Neuron (in vitro differentiated cells): ENCODE measurements around the gene AMER2.

ENCODE experiments used
- H2AFZ ChIP-seq: one replicate; pipeline ENCODE4 v1.6.1; 2013; ENCODE audit warnings: low read depth, mild to moderate bottlenecking, inconsistent platforms, low read length, moderate library complexity
- H3K27me3 ChIP-seq: one replicate; pipeline ENCODE4 v1.6.1; 2013; ENCODE audit warnings: low read length; ENCODE audit not compliant: insufficient read depth
- H3K36me3 ChIP-seq: one replicate; pipeline ENCODE4 v1.6.1; 2013; ENCODE audit warnings: low read length; ENCODE audit not compliant: insufficient read depth
- H3K4me1 ChIP-seq: one replicate; pipeline ENCODE4 v1.6.1; 2013; ENCODE audit warnings: low read length; ENCODE audit not compliant: insufficient read depth
- H3K4me3 ChIP-seq: 2 replicates; pipeline ENCODE4 v1.5.1; 2013; ENCODE audit warnings: mild to moderate bottlenecking, low read length, moderate library complexity
- H3K9me3 ChIP-seq: one replicate; pipeline ENCODE4 v1.6.1; 2013; ENCODE audit warnings: low read length

AMER2 gene

GRCh38 chr13:25178070-25178469, 6.0 kb upstream of the AMER2 start:
- no peak overlapping the region for H3K4me3 ChIP-seq
- no peak overlapping the region for H2AFZ ChIP-seq
- H3K4me1 ChIP-seq: peaks cover 24% of the 10 kb centered on the region
- no peaks in the 10 kb centered on the region for H3K9me3 ChIP-seq
- H3K36me3 ChIP-seq: no peaks in the 10 kb centered on the region
- no peaks in the 10 kb centered on the region for H3K27me3 ChIP-seq

GRCh38 chr13:25177636-25178035, 5.5 kb upstream of the AMER2 start:
- H3K36me3 ChIP-seq: no peaks in the 10 kb centered on the region
- H3K9me3 ChIP-seq: no peaks in the 10 kb centered on the region
- peaks cover 24% of the 10 kb centered on the region for H3K4me1 ChIP-seq
- no peak overlapping the region for H2AFZ ChIP-seq
- H3K27me3 ChIP-seq: no peaks in the 10 kb centered on the region
- no peak overlapping the region for H3K4me3 ChIP-seq

- Histone ChIP-seq H3K27me3 (peaks cover 4% of the 10 kb centered on the region), H3K4me3 (no peak overlapping the region), H3K9me3 (no peaks in the 10 kb centered on the region), H2AFZ (no peak overlapping the region), H3K36me3 (no peaks in the 10 kb centered on the region), H3K4me1 (peaks cover 29% of the 10 kb centered on the region)
Measured at GRCh38 chr13:25177012-25177411, 4.9 kb upstream of the AMER2 start.

GRCh38 chr13:25175431-25175830, 3.3 kb upstream of the AMER2 start:
- Histone ChIP-seq H3K9me3 (peaks cover under 1% of the 10 kb centered on the region), H2AFZ (no peak overlapping the region), H3K27me3 (peaks cover 9% of the 10 kb centered on the region), H3K4me3 (no peak overlapping the region), H3K4me1 (peaks cover 20% of the 10 kb centered on the region), H3K36me3 (no peaks in the 10 kb centered on the region)

- no peak overlapping the region for H2AFZ ChIP-seq
- no peak overlapping the region for H3K4me3 ChIP-seq
- no peaks in the 10 kb centered on the region for H3K36me3 ChIP-seq
- peaks cover 5% of the 10 kb centered on the region for H3K9me3 ChIP-seq
- peaks cover 9% of the 10 kb centered on the region for H3K27me3 ChIP-seq
- H3K4me1 ChIP-seq: peaks cover 16% of the 10 kb centered on the region
Measured at GRCh38 chr13:25175026-25175425, 2.9 kb upstream of the AMER2 start.

- H3K4me3 ChIP-seq: no peak overlapping the region
- H3K9me3 ChIP-seq: peaks cover 12% of the 10 kb centered on the region
- peaks cover 16% of the 10 kb centered on the region for H3K4me1 ChIP-seq
- no peaks in the 10 kb centered on the region for H3K36me3 ChIP-seq
- no peak overlapping the region for H2AFZ ChIP-seq
- H3K27me3 ChIP-seq: peaks cover 9% of the 10 kb centered on the region
Measured at GRCh38 chr13:25174304-25174703, 2.2 kb upstream of the AMER2 start.

- Histone ChIP-seq H2AFZ (no peak overlapping the region), H3K9me3 (peaks cover 14% of the 10 kb centered on the region), H3K27me3 (peaks cover 11% of the 10 kb centered on the region), H3K4me1 (peaks cover 16% of the 10 kb centered on the region), H3K36me3 (no peaks in the 10 kb centered on the region), H3K4me3 (no peak overlapping the region)
Measured at GRCh38 chr13:25172303-25172630, 179 bp upstream of the AMER2 start.

- no peaks in the 10 kb centered on the region for H3K36me3 ChIP-seq
- H3K9me3 ChIP-seq: peaks cover 14% of the 10 kb centered on the region
- H3K4me3 ChIP-seq: peak overlapping the region; percentile 43
- peaks cover 11% of the 10 kb centered on the region for H3K27me3 ChIP-seq
- H3K4me1 ChIP-seq: peaks cover 16% of the 10 kb centered on the region
- H2AFZ ChIP-seq: peak overlapping the region; percentile 89
Measured at GRCh38 chr13:25171170-25171516, 945 bp downstream of the AMER2 start.

GRCh38 chr13:25170554-25171111, 1.5 kb downstream of the AMER2 start:
- Histone ChIP-seq H3K27me3 (peaks cover 11% of the 10 kb centered on the region), H3K9me3 (peaks cover 14% of the 10 kb centered on the region), H3K36me3 (no peaks in the 10 kb centered on the region), H3K4me1 (peaks cover 16% of the 10 kb centered on the region), H3K4me3 (peak overlapping the region; percentile 43), H2AFZ (peak overlapping the region; percentile 89)

GRCh38 chr13:25169951-25170553, 2.0 kb downstream of the AMER2 start:
- peak overlapping the region; percentile 43 for H3K4me3 ChIP-seq

GRCh38 chr13:25169356-25169755, 2.7 kb downstream of the AMER2 start:
- no peak overlapping the region for H3K4me3 ChIP-seq
- peaks cover 14% of the 10 kb centered on the region for H3K9me3 ChIP-seq
- peaks cover 11% of the 10 kb centered on the region for H3K27me3 ChIP-seq
- peaks cover 16% of the 10 kb centered on the region for H3K4me1 ChIP-seq
- H3K36me3 ChIP-seq: no peaks in the 10 kb centered on the region
- no peak overlapping the region for H2AFZ ChIP-seq

More at GRCh38 chr13:25169951-25170553, 2.0 kb downstream of the AMER2 start:
- H3K36me3 ChIP-seq: no peaks in the 10 kb centered on the region
- peaks cover 16% of the 10 kb centered on the region for H3K4me1 ChIP-seq
- no peak overlapping the region for H2AFZ ChIP-seq
- peaks cover 11% of the 10 kb centered on the region for H3K27me3 ChIP-seq
- peaks cover 14% of the 10 kb centered on the region for H3K9me3 ChIP-seq

- no peak overlapping the region for H3K4me3 ChIP-seq
- no peaks in the 10 kb centered on the region for H3K36me3 ChIP-seq
- H3K27me3 ChIP-seq: peaks cover 11% of the 10 kb centered on the region
- no peak overlapping the region for H2AFZ ChIP-seq
- peaks cover 14% of the 10 kb centered on the region for H3K9me3 ChIP-seq
- H3K4me1 ChIP-seq: peaks cover 16% of the 10 kb centered on the region
Measured at GRCh38 chr13:25168790-25169189, 3.3 kb downstream of the AMER2 start.

GRCh38 chr13:25167382-25168174, 4.5 kb downstream of the AMER2 start:
- no peak overlapping the region for H3K4me3 ChIP-seq
- peaks cover 10% of the 10 kb centered on the region for H3K4me1 ChIP-seq
- no peak overlapping the region for H2AFZ ChIP-seq
- H3K27me3 ChIP-seq: peaks cover 11% of the 10 kb centered on the region
- peaks cover 14% of the 10 kb centered on the region for H3K9me3 ChIP-seq
- H3K36me3 ChIP-seq: no peaks in the 10 kb centered on the region
